HG02759 (cell line): ENCODE results near the gene POLR1B.
"Not testable (repeated sequence)": the region's sequence is repeated elsewhere in the genome, so short reads cannot be mapped to it uniquely, and the experiment has no call there.

Experiments
- ATAC-seq: cut with Tn5 transposase; IDR thresholded peaks from one replicate; pipeline ENCODE4 v1.9.1; 2021; ENCODE audit warnings: mild to moderate bottlenecking, moderate library complexity; ENCODE audit not compliant: unreplicated experiment

The POLR1B gene

DNA sequence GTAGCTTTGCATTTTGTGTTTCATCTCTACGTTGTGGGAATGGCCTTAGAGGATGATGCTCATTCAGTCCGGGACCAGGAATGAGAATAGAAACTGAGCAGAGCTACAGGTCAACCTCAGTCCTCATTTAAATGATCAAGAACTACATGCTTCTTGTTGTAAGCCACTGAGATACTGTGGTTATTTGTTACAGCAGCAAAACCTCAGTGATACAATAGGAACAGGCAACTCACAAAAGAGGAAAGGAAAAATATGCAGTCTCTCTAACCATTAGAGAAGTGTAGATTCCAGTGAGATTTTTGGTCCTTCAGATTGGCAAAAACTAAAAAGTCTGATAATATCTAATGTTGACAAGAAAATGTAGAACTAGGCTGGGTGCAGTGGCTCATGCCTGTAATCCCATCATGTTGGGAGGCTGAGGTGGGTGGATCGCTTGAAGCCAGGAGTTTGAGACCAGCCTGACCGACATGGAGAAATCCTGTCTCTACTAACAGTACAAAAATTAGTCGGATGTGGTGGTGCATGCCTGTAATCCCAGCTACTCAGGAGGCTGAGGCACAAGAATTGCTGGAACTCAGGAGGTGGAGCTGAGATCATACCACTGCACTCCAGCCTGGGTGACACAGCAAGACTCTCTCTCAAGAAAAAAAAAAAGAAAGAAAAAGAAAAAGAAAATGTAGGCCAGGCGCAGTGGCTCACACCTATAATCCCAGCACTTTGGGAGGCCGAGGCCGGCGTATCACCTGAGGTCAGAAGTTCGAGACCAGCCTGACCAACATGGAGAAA lies 55.5 kb downstream of the POLR1B start:
- ATAC-seq, result no peak

DNA sequence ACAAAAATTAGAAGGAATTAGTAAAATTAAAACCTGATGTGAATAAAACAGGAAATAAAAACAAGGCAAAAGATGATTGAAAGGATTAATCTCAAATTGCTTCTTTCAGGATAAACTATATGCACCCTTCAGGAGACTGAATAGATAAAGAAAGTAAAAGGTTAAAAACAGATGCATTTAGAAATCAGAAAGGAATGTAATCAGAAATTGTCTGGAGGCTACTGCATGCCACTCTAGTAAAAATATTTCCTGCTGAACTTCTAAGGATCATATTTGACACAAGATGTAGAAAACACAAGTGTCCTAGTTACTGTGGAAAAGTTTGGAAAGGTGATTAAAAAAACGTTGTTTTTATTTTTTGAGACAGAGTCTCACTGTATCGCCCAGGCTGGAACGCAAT lies 58.4 kb downstream of the POLR1B start:
- ATAC-seq, result no peak

DNA sequence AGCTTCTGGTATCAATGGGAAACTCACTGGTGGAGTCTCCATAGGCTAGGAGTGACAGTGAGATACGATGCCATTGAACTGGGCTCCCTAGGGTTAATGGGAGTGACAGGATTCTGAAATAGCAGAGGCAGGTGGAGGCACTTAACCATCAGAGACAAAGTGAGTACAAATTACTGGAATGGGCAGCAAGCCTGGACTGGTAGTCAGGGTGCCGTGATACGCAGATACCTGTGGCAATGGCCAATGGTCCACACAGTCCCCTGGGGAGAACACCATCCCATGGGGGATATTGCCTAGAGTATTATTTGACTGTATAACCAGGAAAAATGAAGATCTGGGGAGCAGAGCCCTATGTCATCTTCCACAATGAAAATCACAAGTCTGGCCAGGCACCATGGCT lies 59.5 kb downstream of the POLR1B start:
- no peak for ATAC-seq

DNA sequence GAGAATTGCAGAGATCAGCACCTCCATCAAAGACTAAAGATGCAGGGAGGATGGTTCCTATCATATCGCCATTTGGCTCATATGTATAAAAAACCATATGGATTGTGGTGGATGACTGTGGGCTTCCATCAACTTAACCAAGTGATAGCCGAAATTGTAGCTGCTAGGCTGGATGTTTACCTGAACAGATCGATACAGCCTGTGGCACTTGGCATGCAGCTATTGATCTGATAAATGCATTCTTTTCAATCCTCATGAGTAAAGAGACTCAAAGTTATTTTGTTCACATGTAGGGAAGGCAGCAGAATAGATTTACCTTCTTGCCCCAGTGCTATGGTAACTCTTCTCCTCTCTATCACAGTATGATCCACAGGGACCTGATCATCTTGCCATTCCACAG lies 60.7 kb downstream of the POLR1B start:
- no peak for ATAC-seq

DNA sequence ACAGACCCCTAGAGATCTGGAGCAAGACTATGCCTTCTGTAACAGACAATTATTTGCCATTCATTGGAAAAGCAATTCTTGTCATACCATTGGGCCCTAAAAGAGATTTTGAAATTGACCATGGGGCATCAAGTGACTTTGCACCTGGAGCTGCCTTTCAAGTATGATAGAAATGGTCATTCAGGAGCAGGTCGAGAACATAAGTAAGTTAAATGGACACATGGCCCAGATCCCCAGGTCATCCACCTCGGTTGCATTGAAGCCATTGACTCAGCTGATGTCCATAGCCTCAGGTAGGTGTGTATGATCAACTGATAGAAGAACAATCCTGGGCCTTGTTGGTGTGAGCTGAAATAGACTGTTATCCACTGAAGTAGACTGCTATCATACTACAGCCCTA lies 61.5 kb downstream of the POLR1B start:
- no peak for ATAC-seq

DNA sequence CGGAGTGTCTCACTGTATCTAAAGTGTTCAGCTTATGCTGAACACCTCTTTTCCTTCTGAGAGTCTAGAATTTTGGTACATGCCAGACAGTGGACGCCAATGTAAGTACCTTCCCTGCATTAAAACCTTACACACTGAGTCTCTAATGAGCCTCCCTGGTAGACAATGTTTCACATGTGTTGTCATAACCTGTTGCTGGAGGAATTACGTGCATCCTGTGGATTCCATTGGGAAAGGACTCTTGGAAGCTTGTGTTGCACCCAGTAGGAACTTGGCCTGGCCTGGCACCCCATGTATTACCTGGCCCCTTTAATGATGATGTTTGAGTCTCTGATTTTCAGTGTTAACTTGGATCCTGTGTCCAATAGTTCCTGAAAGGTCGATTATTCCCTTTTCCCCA lies 62.7 kb downstream of the POLR1B start:
- ATAC-seq, result no peak

DNA sequence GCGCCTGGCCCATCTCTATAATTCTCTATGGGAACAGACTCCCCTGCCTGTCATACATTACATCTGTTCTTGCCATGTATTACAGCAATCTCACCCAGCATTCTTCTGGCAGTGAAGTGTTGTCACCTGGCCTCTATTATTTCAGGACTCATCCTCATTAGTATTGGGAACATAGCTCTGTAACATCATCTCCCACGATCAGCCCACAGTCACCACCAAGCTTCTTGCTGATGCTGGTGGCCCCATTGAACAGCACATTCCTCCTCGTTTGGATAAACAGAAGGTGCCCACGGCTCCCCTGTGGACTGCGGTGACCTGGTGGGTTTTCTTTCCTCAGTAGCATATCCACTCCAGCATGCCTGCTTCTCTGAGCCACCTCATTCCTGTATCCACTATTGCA lies 63.7 kb downstream of the POLR1B start:
- ATAC-seq, result no peak

DNA sequence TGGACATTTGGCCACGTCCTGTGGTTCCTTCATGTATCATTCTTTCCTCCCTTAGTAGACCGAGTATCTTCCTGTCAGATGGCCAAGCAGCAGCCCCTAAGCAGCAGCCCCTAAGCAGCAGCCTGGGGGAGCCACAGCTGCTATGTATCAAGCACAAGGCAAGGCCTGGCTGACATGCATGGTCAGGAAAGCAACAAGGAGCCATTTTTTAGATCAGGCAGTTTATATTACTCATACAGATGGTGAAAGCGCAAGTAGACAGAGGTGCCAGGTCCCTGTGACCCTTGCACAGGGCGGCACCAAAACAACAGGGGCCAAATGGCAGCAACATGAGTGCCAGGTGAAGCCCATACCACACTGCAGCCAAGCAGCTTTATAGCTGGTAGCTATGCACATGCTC lies 64.3 kb downstream of the POLR1B start:
- ATAC-seq, result no peak

DNA sequence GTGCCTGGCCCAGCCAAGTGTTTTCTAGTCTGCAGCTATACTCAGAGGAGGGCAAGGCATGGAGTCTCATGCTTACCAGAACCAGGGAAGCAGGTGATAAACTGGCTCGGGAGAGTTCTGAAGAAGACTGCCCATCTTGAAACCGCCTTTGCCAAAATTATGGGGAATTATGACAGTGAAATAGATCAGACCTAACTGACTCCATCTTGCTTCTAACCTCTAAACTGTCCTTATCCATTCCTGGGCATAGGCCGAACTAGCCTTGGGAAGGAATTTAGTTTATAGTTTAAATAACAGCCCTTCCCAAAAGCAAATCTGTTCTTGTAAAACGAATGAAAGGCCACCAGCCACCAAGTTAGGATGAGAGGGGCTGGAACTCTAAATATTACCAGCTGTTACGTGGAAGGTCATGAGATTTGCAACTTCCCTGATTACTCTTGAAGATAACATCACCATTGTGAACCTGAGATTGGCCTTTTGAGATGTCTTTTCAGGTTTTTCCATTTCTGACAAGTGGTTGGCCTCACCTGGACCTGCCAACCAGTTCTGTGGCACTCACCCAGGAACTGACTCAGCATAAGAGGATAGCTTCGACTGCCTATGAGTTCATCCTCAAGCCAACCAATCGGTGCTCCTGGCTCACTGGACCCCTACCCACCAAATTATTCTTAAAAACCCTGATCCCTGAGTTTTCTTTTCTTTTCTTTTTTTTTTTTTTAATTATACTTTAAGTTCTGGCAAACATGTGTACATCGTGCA lies 65.6 kb downstream of the POLR1B start:
- no peak for ATAC-seq

DNA sequence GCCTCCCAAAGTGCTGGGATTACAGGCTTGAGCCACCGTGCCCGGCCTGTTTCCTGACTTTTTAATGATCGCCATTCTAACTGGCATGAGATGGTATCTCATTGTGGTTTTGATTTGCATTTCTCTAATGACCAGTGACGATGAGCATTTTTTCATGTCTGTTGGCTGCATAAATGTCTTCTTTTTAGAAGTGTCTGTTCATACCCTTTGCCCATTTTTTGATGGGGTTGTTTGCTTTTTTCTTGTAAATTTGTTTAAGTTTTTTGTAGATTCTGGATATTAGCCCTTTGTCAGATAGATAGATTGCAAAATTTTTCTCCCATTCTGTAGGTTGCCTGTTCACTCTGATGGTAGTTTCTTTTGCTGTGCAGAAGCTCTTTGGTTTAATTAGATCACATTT lies 67.1 kb downstream of the POLR1B start:
- ATAC-seq, result not testable (repeated sequence)

DNA sequence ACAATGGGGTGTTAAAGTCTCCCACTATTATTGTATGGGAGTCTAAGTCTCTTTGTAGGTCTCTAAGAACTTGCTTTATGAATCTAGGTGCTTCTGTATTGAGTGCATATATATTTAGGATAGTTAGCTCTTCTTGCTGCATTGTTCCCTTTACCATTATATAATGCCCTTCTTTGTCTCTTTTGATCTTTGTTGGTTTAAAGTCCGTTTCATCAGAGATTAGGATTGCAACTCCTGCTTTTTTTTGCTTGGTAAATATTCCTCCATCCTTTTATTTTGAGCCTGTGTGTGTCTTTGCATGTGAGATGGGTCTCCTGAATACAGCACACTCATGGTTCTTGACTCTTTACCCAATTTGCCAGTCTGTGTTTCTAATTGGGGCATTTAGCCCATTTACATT lies 70.0 kb downstream of the POLR1B start:
- ATAC-seq, result not testable (repeated sequence)

DNA sequence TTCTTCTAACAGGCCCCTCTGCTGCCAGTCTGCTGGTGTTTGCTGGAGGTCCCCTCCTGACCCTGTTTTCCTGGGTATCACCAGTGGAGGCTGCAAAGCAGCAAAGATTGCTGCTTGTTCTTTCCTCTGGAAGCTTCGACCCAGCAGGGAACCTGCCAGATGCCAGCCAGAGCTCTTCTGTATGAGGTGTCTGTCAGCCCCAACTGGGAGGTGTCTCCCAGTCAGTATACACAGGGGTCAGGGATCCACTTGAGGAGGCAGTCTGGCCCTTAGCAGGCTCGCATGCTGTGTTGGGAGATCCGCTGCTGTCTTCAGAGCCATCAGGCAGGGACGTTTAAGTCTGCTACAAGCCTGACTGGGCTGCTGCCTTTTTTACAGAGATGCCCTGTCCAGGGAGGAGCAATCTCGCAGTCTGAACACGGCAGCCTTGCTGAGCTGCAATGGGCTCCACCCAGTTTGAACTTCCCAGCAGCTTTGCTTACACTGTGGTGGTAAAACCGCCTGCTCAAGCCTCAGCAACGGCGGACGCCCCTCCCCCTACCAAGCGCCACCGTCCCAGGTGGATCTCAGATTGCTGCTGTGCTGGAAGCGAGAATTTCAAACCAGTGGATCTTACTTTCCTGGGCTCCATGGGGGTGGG lies 72.1 kb downstream of the POLR1B start:
- ATAC-seq, result no peak

DNA sequence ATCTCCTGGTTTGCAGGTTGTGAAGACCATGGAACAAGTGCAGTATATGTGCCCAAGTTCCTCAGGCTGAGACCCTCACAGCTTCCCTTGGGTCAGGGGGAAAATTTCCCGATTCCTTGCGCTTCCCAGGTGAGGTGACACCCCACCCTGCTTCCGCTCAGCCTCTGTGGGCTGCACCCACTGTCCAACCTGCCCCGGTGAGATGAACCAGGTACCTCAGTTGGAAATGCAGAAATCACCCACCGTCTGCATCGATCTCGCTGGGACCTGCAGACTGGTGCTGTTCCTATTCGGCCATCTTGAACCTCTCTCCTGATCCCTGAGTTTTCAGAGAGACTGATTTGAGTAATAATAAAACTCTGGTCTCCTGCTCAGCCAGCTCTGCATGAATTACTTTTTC lies 72.8 kb downstream of the POLR1B start:
- ATAC-seq, result no peak

DNA sequence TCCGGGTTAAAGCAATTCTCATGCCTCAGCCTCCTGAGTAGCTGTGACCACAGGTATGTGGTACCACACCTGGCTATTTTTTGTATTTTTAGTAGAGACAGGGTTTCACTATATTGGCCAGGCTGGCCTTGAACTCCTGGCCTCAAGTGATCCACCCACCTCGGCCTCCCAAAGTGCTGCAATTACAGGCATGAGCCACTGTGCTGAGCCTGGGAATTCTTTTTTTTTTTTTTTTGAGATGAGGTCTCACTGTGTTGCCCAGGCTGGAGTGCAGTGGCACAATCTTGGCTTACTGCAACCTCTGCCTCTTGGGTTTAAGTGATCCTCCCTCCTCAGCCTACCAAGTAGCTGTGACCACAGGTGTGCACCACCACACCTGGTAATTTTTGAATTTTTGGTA lies 73.5 kb downstream of the POLR1B start:
- not testable (repeated sequence) for ATAC-seq

DNA sequence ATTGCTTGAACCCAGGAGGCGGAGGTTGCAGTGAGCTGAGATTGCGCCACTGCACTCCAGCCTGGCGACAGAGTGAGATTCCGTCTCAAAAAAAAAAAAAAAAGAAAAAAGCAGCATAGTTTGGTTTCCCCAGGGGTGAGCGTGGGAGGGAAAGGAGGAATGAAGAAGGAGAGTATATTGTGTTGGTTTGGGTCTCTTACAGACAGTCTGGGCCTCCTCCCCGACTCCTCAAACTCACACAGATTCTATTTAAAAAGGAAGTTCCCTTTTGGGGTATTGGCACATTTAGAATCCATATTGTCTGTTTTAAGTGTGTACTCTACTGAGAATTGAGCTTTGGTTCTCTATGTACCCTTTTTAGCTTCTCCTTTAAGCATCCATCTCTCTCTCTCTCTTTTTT lies 76.1 kb downstream of the POLR1B start:
- no peak for ATAC-seq

DNA sequence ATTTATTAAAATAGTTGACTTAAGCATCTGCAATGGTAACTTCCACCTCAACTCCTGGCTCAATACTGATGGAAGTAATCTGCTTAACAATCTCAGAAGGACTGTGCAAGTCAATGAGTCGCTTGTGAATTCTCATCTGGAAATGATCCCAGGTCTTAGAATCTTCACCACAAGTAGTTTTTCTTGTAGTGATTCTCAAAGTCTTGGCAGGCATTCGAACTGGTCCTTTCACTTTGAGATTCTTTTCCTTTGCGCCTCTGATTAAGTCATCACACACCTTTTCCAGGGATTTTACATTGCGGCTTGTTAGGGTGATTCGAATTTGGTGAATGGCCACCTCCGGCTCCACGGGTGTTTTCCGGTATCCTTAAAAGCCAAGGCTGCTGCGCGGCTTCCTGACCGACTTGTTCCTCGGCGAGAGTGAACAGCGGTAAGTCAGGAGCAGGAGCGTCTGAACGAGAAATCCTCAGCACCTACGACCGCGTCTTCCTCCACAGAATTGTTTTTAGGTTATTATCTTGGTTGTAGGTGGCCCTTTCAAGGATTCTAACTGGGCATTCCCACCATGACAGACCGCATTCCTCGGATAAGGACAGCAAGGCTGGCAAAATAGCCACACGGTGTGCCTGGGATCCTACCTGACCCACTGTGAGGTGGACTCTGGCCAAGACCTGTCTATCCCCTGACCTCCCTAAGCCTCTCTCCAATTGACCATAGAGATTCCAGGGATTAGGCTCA lies 79.7 kb downstream of the POLR1B start:
- ATAC-seq, result no peak

DNA sequence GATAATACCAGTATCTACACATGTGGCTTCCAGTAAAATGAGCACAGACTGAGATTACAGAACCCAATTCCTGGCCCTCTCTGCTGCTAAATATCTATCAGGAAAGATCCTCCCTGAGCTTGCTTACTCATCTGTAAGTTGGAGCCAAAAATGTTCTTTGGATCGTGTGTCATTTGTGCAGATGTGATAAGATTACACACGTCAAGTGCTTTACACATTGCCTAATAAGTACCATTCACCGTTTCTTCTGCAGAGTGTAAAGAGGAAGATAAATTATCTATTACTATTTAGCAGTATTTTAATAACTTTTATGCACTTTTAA lies 80.2 kb downstream of the POLR1B start:
- no peak for ATAC-seq

DNA sequence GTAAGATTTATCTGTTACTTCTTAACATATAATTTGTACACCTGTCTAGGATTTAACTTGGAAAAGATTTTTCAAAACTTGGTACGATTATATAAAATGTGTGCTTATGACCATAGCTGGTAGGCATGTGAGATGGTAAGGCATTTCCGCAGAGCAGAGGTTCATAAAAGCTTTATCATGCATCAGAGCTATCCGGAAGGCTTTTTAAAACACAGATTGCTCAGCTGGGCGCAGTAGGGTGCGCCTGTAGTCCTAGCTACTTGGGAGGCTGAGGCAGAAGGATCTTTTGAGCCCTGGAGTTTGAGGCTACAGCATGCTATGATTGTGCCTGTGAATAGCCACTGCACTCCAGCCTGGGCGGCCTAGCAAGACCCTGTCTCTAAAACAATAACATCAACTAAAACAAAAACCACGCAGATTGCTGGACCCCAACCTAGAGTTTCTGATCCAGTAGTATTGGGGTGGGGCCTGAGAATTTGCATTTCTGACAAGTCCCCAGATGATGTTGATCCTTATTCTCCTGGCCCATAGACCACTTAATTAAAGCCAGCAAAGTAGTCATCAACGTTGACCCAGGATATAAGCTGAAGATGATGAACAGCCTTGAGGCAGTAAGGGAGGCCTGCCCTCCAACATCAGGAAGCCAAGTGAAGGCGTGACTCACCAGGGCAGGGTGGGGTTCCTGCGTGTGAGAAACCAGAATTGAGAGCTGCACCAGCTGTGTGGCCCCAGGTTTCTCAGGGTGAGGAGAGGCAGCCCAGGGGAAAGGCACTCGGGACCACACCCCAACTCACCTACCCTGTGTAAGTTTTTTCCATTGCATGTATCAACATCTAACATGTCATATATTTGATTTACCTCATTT lies 81.9 kb downstream of the POLR1B start:
- ATAC-seq, result no peak

DNA sequence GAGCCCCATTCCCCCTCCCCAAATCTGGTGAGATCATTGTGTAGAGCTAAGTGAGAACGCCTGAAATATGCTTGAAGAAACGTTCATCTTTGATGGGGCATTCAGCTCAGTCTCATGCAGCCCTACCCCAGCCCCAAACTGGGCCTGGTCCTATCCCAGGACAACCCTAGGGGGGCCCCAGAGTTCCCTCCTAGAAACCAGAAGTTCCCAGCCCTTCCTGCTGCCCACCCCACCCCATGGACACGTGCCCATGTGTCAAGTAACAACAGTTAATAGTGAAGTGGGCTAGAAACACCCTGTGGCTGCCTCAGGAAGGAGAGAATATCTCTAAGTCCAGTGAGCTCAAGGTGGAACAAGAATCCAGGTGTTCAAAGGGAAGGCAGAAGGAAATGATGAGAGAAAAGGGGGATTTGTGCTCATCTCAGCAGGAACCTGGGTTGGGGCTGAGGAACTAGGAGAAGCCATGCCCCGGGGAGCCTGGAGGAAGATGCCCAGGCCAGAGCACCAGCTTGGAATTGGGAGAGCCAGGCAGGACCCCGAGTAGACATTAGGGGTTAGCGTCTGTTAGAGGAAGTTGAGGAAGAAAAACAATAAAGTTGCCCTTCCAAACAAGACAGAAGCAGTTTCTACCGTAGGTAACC lies 83.3 kb downstream of the POLR1B start:
- ATAC-seq, result no peak

DNA sequence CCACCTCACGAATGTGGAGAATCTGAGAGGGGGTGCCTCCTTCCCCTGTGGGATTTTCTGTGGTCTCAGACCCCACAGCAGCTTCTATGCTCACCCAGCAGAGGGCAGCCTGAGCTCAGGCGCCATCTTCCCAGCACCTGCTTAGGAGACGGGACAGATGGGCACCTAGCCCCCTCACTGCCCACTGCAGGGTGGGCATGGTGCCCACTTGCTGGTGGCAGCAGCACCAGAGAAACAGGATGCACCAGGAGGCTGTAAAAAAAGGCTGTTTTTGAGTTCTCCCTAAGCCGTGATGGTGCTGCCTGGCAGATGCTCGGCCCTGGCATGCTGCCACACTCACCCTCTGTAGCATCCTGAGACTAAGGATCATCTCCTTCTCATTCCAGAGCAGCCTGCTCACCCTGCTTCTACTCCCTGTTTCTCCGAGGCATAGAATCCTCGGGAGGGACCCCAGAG lies 84.4 kb downstream of the POLR1B start:
- peak; percentile 52 for ATAC-seq
